Astrocyte (in vitro differentiated cells and primary cell): ENCODE data around the gene SGIP1.

ENCODE experiments used
- EZH2 ChIP-seq: IDR thresholded peaks from 2 replicates; pipeline ENCODE4 v1.6.1; 2012; ENCODE audit warnings: mild to moderate bottlenecking, low read length, inconsistent platforms; ENCODE audit not compliant: insufficient read depth
- TF ChIP-seq, protein P1 (sequence below): IDR thresholded peaks from 2 replicates; pipeline ENCODE4 v1.5.1; 2011; ENCODE audit warnings: low read depth, mild to moderate bottlenecking, inconsistent platforms, low read length, moderate library complexity; ENCODE audit not compliant: insufficient read depth

DNA sequence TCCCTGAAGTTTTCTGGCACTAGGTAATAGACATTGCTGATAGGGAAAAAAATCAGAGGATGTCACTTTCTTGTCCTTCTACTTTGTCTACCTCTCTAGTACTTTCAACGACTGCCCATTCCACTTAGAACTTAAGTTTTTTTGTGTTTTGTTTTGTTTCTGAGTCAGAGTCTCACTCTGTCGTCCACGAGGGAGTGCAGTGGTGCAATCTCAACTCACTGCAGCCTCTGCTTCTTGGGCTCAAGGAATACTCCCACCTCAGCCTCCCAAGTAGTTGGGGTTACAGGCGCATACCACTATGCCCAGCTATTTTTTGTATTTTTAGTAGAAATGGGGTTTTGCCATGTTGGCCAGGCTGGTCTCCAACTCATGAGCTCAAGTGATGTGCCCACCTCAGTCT lies 79.2 kb downstream of the SGIP1 start:
- TF ChIP-seq, protein P1, sequence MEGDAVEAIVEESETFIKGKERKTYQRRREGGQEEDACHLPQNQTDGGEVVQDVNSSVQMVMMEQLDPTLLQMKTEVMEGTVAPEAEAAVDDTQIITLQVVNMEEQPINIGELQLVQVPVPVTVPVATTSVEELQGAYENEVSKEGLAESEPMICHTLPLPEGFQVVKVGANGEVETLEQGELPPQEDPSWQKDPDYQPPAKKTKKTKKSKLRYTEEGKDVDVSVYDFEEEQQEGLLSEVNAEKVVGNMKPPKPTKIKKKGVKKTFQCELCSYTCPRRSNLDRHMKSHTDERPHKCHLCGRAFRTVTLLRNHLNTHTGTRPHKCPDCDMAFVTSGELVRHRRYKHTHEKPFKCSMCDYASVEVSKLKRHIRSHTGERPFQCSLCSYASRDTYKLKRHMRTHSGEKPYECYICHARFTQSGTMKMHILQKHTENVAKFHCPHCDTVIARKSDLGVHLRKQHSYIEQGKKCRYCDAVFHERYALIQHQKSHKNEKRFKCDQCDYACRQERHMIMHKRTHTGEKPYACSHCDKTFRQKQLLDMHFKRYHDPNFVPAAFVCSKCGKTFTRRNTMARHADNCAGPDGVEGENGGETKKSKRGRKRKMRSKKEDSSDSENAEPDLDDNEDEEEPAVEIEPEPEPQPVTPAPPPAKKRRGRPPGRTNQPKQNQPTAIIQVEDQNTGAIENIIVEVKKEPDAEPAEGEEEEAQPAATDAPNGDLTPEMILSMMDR = no peak
- no peak for TF ChIP-seq EZH2
